Measurements from ENCODE around the gene IL17RC. TPM values are rescaled to one million over a fixed set of nuclear protein-coding genes. Genes with fewer than 3 reads are reported as not detected.

The IL17RC gene
- total RNA-seq, 1 experiment from 2014 or later: 6.8 TPM

GRCh38 chr3:9948586-9948985, 31.7 kb downstream of the IL17RC start:
- WGBS (ENCODE audit: extremely low coverage, insufficient read length, low lambda C conversion rate): no CpG with 5 or more reads among the region's 3 CpGs

More at GRCh38 chr3:9948586-9948985, 31.7 kb downstream of the IL17RC start:
- no peaks in the 10 kb centered on the region for H3K4me1 ChIP-seq (ENCODE audit: insufficient read depth, low read length)
- no peak overlapping the region for H2BK15ac ChIP-seq (ENCODE audit: low read depth, low read length)
- H4K5ac ChIP-seq (ENCODE audit: insufficient read length, low read depth, low read length): no peak overlapping the region
- H4K8ac ChIP-seq (replicated peaks; ENCODE audit: insufficient read length, low read depth, low read length): no peak overlapping the region
- no peak overlapping the region for H2BK5ac ChIP-seq (ENCODE audit: insufficient read length, low read length)
- peaks cover 2 to 12% (median 9%) of the 10 kb centered on the region in 3 experiments; a peak in 5 of 7 replicates for H3K36me3 Mint-ChIP-seq (ENCODE audit: insufficient read depth in 1 of 3, low read depth in 3 of 3)
- no peak overlapping the region for H3K4me3 Mint-ChIP-seq
- no peak overlapping the region for H3K14ac ChIP-seq (ENCODE audit: insufficient read depth, low read length)
- H3K79me1 ChIP-seq (ENCODE audit: insufficient read depth, low read depth, low read length, poor library complexity, severe bottlenecking): no peaks in the 10 kb centered on the region
- peaks cover 2 to 12% of the 10 kb centered on the region in 2 experiments; a peak in 3 of 4 replicates for H3K4me1 Mint-ChIP-seq
- H3K56ac ChIP-seq (ENCODE audit: insufficient read length, low read depth, low read length): no peak overlapping the region
- DNase-seq: no peak
- H3K27ac Mint-ChIP-seq: no peak overlapping the region
- no peak overlapping the region for H3K27ac ChIP-seq (ENCODE audit: insufficient read length, low read depth, low read length)
- H3K23ac ChIP-seq (ENCODE audit: insufficient read length, low read depth, low read length): no peak overlapping the region
- H2BK12ac ChIP-seq (ENCODE audit: insufficient read length, low read depth, low read length): no peak overlapping the region
- H2AFZ ChIP-seq (ENCODE audit: low read length): no peak overlapping the region
- H2BK20ac ChIP-seq (ENCODE audit: low read depth, low read length, poor library complexity, severe bottlenecking): no peak overlapping the region
- H2AK5ac ChIP-seq (ENCODE audit: insufficient read length, low read length): no peak overlapping the region
- H4K91ac ChIP-seq (ENCODE audit: insufficient read length, low read depth, low read length): no peak overlapping the region
- no peak overlapping the region for H3K4ac ChIP-seq (ENCODE audit: low read depth, low read length)
- peaks cover 23% of the 10 kb centered on the region for H3K27me3 Mint-ChIP-seq (ENCODE audit: low read depth)
- no peaks in the 10 kb centered on the region for H3K9me3 ChIP-seq (ENCODE audit: control insufficient read depth, low read depth, low read length)
- H3K4me2 ChIP-seq (ENCODE audit: insufficient read depth, insufficient read length, low read length): no peak overlapping the region
- no peak overlapping the region for H3K9ac ChIP-seq (ENCODE audit: extremely low read depth, insufficient read length, low read length)
- no peaks in the 10 kb centered on the region for H3K79me2 ChIP-seq (ENCODE audit: insufficient read depth, low read length)
- peaks cover 20% of the 10 kb centered on the region for H3K23me2 ChIP-seq (ENCODE audit: insufficient read length, low read depth, low read length, poor library complexity, severe bottlenecking)
- no peaks in the 10 kb centered on the region for H3K9me3 Mint-ChIP-seq
- TF ChIP-seq CTCF (conservative IDR thresholded peaks at IDR 0.05): no peak
- H3K27me3 ChIP-seq (ENCODE audit: insufficient read depth, low read length): no peaks in the 10 kb centered on the region
- no peak overlapping the region for H3T11ph ChIP-seq (ENCODE audit: low read length)
- no peak overlapping the region for H2BK120ac ChIP-seq (ENCODE audit: low read depth, low read length, poor library complexity, severe bottlenecking)
- H3K18ac ChIP-seq (ENCODE audit: insufficient read length, low read depth, low read length): no peak overlapping the region
- H4K20me1 ChIP-seq (ENCODE audit: control insufficient read depth, insufficient read depth, insufficient read length): no peaks in the 10 kb centered on the region

All from H9 (cell line).